HG03521 (cell line): ENCODE data around the gene MAP4K3.
"Not testable (repeated sequence)": the region's sequence is repeated elsewhere in the genome, so short reads cannot be mapped to it uniquely, and the experiment has no call there.

Source experiments
- ATAC-seq: cut with Tn5 transposase; IDR thresholded peaks from one replicate; pipeline ENCODE4 v1.9.1; 2021; ENCODE audit warnings: mild to moderate bottlenecking, moderate library complexity; ENCODE audit not compliant: unreplicated experiment

MAP4K3 gene

GRCh38 chr2:39247512-39248043 lies 189.5 kb downstream of the MAP4K3 start:
- no peak for ATAC-seq

GRCh38 chr2:39246382-39246980 lies 190.6 kb downstream of the MAP4K3 start:
- no peak for ATAC-seq

GRCh38 chr2:39244963-39245625 lies 192.0 kb downstream of the MAP4K3 start:
- ATAC-seq, result not testable (repeated sequence)

- not testable (repeated sequence) for ATAC-seq
Observed at GRCh38 chr2:39244241-39244862, 192.7 kb downstream of the MAP4K3 start.

GRCh38 chr2:39243469-39244123 lies 193.5 kb downstream of the MAP4K3 start, which contains the start of gene CDKL4:
Gene CDKL4, minus strand, starts transcription at chr2:39243970.
- ATAC-seq, result no peak

GRCh38 chr2:39241588-39241987 lies 195.5 kb downstream of the MAP4K3 start:
- ATAC-seq, result no peak

GRCh38 chr2:39240758-39241157 lies 196.3 kb downstream of the MAP4K3 start:
- ATAC-seq, result no peak

- ATAC-seq, result no peak
Observed at GRCh38 chr2:39234754-39235153, 202.3 kb downstream of the MAP4K3 start.

GRCh38 chr2:39232141-39232540 lies 204.9 kb downstream of the MAP4K3 start:
- no peak for ATAC-seq

- no peak for ATAC-seq
Observed at GRCh38 chr2:39228413-39229209, 208.5 kb downstream of the MAP4K3 start.

GRCh38 chr2:39227628-39228412 lies 209.3 kb downstream of the MAP4K3 start:
- peak; percentile 67 for ATAC-seq

GRCh38 chr2:39225567-39225966 lies 211.5 kb downstream of the MAP4K3 start:
- ATAC-seq, result no peak

GRCh38 chr2:39223909-39224308 lies 213.2 kb downstream of the MAP4K3 start:
- no peak for ATAC-seq

GRCh38 chr2:39221459-39221858 lies 215.6 kb downstream of the MAP4K3 start:
- ATAC-seq, result no peak

GRCh38 chr2:39220136-39220535 lies 216.9 kb downstream of the MAP4K3 start:
- no peak for ATAC-seq

GRCh38 chr2:39218391-39218790 lies 218.7 kb downstream of the MAP4K3 start:
- ATAC-seq, result no peak

- no peak for ATAC-seq
Observed at GRCh38 chr2:39217192-39217550, 219.9 kb downstream of the MAP4K3 start.

- no peak for ATAC-seq
Observed at GRCh38 chr2:39216346-39217191, 220.5 kb downstream of the MAP4K3 start.

- ATAC-seq, result no peak
Observed at GRCh38 chr2:39215545-39215944, 221.5 kb downstream of the MAP4K3 start.
